ENCODE results near the gene GDAP2.
A peak's percentile ranks its signal among the peaks of the same experiment; 100 is the strongest.
"Not testable (repeated sequence)": the region's sequence is repeated elsewhere in the genome, so short reads cannot be mapped to it uniquely, and the experiment has no call there.

GDAP2 gene, protein sequence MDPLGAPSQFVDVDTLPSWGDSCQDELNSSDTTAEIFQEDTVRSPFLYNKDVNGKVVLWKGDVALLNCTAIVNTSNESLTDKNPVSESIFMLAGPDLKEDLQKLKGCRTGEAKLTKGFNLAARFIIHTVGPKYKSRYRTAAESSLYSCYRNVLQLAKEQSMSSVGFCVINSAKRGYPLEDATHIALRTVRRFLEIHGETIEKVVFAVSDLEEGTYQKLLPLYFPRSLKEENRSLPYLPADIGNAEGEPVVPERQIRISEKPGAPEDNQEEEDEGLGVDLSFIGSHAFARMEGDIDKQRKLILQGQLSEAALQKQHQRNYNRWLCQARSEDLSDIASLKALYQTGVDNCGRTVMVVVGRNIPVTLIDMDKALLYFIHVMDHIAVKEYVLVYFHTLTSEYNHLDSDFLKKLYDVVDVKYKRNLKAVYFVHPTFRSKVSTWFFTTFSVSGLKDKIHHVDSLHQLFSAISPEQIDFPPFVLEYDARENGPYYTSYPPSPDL

DNA sequence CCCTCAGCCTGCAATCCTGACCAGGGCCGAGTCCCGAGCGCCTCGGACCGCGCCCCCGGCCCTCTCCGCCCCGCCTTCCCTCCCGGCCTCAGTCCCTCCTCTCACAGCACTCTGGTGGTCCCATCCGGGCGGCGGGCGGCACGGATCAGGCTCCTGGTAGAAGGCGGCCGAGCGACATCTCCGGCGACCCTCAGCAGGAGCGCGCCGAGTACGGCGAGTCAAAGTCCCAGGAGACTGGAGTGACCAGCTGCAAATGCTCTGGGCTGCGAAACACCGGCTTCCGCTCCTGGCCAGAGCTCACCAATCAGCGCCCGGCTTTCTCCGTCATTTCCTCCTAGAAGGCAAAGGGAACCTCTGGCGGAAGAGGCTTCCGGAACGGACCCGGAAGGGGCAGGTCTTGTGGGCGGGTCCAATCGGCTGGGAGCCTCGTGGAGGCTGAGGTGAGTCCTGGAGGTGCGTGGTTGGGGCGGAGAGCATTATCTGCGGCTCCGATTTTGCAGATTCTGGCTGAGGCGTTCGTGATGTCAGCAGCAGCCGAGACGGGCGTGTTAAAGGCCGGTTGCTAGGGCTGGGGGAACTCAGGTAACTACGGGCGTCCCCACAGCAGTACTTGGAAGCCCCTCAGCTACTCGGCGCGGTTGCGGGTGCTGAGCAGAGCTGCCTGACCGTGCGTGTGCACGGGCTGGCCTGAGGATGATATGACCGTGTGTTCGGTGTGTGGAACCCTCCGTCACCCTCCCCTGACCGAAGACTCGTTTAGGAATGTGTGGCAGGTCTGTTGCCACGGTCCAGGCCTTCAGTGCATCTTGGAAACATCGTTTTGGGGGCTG lies at the start of gene GDAP2, which contains the start of gene WDR3:
GDAP2 (minus strand) TSS at position 279 of the 830 bp plus-strand sequence. CDS start 9,264 bp downstream, outside the sequence.
WDR3 (plus strand) TSS at position 397 of the 830 bp plus-strand sequence. CDS start 3,581 bp downstream, outside the sequence.
- DNase-seq (ENCODE audit: low read depth): peak; percentile 84

DNA sequence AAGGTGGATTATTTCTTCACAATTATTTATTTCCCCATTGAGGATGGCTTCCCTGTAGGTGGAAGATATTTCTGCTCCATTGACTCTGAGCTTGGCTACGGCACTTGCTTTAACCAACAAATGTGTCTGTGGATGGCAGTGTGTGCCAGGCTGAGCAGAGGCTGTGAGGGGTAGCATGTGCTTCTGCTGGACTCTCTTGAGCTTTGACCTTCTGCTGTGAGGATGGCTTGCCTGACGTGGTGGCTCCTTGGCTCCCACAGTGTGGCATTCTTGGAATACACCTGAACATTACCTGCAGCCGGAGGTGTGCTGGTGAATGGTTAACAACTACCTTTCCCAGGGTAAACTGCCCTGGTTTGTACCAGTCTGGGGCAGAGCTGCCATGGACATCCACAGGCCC lies 47.0 kb upstream of the GDAP2 start:
- DNase-seq (ENCODE audit: low read depth): no peak

GRCh38 chr1:117971777-117972176 lies 42.4 kb upstream of the GDAP2 start:
- no peak for DNase-seq (ENCODE audit: low read depth)

- no peak for DNase-seq (ENCODE audit: low read depth)
These were observed 40.8 kb upstream of the GDAP2 start for GRCh38 chr1:117970252-117970651.

DNA sequence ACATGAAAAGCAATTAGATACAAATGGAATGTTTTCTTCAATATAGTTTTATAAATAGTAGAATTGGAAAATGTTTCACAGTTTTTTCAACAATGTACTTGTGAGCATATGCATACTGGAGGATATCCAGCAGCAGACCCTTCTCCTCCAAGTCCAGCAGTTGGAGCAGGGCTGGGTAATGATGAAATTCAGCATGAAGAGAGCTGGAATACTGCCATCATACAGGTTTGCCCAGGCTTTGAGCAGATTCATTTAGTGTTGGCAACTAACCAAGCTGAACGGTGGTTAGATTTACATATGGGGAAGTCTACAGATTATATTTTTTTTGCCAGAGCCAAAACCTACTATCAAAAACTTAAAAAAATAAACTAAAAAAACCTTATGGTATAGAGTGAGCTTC lies 38.5 kb upstream of the GDAP2 start:
- DNase-seq (ENCODE audit: low read depth): no peak

DNA sequence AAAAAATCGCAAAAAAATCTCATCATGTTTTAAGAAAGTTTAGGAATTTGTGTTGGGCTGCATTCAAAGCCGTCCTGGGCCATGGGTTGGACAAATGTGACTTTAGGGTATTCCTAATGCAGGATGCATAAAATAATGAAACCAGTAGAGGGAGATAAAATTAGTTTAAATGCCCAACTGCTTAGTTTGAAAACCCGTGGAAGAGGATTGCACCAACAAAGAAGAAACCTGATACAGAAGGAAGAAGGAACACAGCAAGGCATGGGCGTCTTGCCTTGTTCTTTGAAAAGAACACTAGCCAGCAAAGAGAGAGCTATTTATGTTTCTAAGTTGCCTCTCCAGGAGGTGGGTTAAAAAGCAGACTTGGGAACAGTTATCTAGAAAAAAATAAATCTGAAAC lies 38.1 kb upstream of the GDAP2 start:
- no peak for DNase-seq (ENCODE audit: low read depth)

GRCh38 chr1:117964290-117965038 lies 35.0 kb upstream of the GDAP2 start:
- DNase-seq (ENCODE audit: low read depth): no peak

- DNase-seq (ENCODE audit: low read depth): no peak
These were observed 29.9 kb upstream of the GDAP2 start for GRCh38 chr1:117959364-117959763.

- no peak for DNase-seq (ENCODE audit: low read depth)
These were observed 23.0 kb upstream of the GDAP2 start for GRCh38 chr1:117952386-117952785.

DNA sequence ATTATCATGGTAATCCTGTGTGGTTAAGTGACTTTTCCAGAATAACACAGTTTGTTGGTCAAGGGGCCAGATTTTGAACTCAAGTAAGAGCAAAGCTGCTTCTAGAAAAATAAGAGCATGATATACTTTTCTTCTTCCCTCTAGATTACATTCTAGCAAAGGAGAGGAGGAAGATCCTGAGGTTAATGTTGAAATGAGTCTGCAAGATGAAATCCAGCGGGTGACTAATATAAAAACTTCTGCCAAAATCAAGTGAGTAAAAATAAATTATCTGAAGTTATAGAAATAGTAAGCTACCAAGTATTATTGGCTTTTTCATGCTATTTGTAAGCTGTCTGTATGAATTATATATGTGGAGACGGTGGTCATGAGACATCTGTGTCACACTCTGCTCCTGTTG lies 12.9 kb upstream of the GDAP2 start:
- DNase-seq (ENCODE audit: low read depth): no peak

DNA sequence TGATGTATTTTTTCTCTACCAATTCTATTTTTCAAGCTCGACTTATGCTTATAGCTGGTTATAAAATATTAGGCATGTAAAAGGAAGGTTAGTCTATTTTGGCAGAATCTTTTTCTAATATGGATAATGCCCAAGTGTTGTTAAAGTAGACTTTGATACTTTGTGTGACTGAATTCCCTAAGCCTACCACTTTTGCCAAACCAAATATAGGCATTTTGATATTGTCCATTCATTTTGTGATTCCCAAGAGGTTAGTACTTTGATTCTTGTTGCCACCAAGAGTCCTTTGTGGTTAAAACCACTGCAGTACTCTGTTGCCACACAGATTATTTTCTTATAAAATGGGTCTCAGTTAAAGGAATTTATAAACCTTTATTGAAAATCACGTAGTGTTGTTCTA lies 4.3 kb upstream of the GDAP2 start:
- DNase-seq (ENCODE audit: low read depth): no peak

DNA sequence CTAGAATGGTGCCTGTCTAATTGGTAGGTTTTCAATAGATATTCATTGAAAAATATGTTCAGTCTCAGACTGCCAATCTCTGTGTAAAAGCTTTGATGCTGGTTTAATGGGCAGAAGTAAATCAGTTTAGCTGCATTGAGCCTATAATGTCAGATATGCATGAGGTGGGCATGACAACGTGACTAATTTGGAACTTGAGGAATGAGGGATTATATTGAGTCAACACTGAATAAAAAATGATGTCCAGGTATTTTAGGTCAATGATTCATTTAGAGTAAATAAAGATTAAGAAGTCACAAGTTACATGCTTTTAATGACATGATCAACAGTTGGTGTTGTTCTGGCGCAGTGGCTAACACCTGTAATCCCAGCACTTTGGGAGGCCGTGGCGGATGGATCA lies 3.2 kb upstream of the GDAP2 start:
- no peak for DNase-seq (ENCODE audit: low read depth)

- DNase-seq (ENCODE audit: low read depth): no peak
These were observed 1.1 kb upstream of the GDAP2 start for GRCh38 chr1:117930484-117930883.

GRCh38 chr1:117930173-117930447 lies 689 bp upstream of the GDAP2 start:
- DNase-seq (ENCODE audit: low read depth): no peak

- peak; percentile 30 for DNase-seq (ENCODE audit: low read depth)
These were observed 509 bp downstream of the GDAP2 start for GRCh38 chr1:117928881-117929342.

DNA sequence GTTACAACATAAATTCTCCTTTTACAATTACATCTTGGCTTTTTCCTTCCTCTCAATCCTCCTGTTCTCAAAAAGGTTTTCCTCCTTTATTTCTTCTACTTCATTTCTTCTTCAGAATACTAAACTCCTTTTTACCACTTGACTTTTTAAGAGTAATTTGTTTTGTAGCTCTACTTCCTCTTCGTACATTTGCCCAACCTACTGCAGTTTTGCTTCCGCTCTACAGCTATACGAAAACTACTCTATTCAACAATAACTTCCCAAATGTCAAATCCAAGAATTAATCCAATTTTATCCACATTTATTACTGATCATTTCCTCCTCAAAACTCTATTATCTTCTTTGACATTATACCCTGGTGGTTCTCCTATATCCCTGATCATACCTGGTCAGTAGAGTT lies 3.4 kb downstream of the GDAP2 start:
- no peak for DNase-seq (ENCODE audit: low read depth)

DNA sequence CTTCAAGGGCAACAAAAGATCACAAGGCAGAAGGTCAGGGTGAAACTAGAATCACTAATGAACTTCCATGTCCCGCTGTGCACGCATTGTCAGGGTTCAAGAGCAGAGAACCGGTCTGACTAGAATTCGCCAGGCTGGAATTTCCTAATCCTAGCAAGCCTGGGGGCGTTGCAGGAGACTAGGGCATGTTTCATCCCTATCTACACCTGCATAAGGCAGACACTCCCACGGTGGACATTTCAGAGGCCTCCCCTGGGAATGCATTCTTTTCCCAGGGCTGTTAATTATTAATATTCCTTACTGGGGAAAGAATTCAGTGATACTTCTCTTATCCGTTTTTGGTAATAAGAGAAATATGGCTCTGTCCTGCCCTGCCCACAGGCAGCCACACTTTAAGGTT lies 6.7 kb downstream of the GDAP2 start:
- DNase-seq (ENCODE audit: low read depth): not testable (repeated sequence)

DNA sequence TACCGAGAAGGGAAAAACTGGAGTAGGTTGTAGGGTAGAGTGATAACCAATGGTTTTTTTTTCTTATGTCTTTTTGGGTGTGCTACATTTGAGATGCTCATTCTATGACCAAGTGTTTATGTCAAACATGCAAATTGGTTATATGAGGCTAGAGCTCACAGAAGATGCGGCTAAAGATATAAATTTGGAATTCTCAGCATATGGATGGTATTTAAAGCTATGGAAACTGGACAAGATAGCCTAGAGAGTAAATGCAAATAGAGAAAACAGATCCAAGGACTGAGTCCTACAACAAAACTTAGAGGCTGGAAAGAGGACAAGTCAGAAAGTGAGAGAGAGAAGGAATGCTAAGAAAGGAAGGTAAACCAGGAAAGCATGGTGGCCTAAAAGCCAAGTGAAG lies 7.4 kb downstream of the GDAP2 start:
- DNase-seq (ENCODE audit: low read depth): no peak

- DNase-seq (ENCODE audit: low read depth): no peak
These were observed 10.0 kb downstream of the GDAP2 start for GRCh38 chr1:117919376-117919775.

DNA sequence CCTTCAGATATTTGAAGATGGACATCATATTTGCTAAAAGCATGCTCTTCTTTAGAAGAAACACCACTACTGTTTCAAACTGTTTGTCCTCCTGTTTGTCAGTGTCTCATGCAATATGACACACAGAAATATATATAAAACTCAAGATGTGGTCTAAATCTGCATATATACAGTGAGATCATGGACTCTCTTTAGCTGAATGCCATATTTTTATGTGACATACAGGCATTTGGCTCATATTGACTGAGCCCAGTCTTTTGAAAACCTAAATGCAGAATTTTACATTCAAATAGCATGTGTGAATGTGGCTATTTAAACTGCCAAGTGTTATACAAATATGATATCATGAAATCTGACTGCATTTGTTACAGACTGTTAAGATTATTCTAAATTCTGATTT lies 18.4 kb downstream of the GDAP2 start:
- no peak for DNase-seq (ENCODE audit: low read depth)

DNA sequence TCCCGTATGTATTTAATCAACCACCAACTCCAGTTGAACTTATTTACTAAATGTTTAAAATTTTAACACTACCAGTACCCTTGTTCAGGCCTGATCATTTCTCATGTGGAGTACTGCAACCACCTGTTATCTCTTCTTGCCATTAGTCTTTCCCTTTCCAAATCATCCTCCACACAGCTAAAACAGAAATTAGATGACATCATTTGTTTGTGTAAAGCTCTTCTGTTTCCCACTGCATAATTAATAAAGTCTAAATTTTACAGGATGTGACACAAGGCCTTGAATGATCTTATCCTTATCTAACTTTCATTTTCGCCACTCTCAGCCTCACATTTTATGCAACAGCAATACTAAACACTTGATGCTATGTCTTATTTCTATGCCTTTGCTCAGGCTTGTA lies 24.4 kb downstream of the GDAP2 start:
- DNase-seq (ENCODE audit: low read depth): no peak

DNA sequence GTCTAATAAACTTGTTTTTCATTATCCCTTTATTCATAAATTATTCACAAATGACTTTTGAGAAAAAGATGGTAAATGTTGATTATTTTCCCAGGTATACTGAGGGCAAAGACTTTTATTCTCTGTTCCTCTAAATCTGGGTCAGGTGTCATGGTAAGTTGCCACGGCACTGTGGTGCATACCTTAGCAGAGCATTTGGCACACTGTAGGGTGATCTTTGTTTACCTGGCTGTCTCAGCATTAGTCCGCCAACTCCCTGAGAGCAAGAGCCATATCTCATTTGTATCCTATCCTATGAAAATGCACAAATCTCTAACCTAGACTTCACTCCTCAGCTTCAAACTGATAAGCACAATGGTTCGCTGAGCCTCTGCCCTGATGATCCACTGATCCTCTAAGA lies 24.9 kb downstream of the GDAP2 start:
- no peak for DNase-seq (ENCODE audit: low read depth)

Measured in HS-5 (cell line).